C4-2B (cell line): Measurements from ENCODE around the gene CHKA.

Experiments used
- ZFX ChIP-seq: fragments of 450-650 bp; IDR thresholded peaks from 2 replicates; pipeline ENCODE4 v1.6.1; 2017
- TF ChIP-seq, protein P1 (sequence below): fragments of 450-650 bp; conservative IDR thresholded peaks from 2 replicates; pipeline ENCODE4 v1.5.1; 2017; ENCODE audit warnings: mild to moderate bottlenecking

DNA sequence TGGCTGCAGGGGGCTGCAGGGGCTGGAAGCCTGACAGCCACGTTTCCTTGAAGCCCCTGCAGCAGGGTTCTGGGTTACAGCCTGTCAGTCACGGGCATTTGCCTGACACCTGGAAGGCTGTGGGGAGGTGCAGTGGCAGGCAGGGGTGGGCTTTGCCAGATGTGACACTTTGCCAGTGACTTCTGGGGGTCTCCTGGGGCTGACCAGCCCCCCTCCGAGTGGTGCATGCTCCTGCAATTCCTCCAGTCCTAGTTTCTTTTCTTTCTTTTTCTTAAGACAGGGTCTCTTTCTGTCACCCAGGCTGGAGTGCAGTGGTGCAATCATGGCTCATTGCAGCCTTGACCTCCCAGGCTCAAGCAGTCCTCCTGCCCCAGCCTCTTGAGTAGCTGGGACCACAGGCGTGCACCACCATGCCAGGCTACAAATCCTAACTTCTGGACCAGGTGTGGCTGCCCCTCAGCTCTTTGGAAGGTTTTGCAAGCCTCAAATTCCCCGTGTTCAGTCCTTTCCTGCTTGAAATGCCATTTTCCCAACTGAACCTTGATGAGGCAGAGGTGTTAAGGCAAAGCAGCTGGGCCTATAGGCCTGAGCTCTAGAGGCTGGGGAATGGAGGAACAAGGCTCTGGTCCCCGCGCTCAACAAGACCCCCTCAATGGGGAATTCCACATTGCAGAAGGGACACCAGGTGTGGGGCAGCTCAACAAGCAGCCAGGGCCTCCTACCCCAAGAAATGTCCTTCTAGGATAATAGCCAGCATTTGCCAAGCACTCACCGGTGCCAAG, 20.2 kb upstream of the CHKA start:
- TF ChIP-seq, protein P1, sequence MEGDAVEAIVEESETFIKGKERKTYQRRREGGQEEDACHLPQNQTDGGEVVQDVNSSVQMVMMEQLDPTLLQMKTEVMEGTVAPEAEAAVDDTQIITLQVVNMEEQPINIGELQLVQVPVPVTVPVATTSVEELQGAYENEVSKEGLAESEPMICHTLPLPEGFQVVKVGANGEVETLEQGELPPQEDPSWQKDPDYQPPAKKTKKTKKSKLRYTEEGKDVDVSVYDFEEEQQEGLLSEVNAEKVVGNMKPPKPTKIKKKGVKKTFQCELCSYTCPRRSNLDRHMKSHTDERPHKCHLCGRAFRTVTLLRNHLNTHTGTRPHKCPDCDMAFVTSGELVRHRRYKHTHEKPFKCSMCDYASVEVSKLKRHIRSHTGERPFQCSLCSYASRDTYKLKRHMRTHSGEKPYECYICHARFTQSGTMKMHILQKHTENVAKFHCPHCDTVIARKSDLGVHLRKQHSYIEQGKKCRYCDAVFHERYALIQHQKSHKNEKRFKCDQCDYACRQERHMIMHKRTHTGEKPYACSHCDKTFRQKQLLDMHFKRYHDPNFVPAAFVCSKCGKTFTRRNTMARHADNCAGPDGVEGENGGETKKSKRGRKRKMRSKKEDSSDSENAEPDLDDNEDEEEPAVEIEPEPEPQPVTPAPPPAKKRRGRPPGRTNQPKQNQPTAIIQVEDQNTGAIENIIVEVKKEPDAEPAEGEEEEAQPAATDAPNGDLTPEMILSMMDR: no peak
- TF ChIP-seq ZFX: no peak
